Measurements from ENCODE around the gene SMARCC1. TPM values are rescaled to one million over a fixed set of nuclear protein-coding genes. Genes with fewer than 3 reads are reported as not detected.

Gene SMARCC1
- total RNA-seq, 1 experiment from 2014 or later: 168 TPM

GRCh38 chr3:47783673-47784072, 2.0 kb upstream of the SMARCC1 start:
- H3K4me3 ChIP-seq (replicated peaks in 1 of 2; ENCODE audit: low read depth in 1 of 2, low read length in 2 of 2): no peak overlapping the region
- CTCF ChIA-PET: no interaction called here
- H3K79me2 ChIP-seq (ENCODE audit: insufficient read depth, low read length): peaks cover 30% of the 10 kb centered on the region
- H3K4me1 ChIP-seq (ENCODE audit: control insufficient read depth in 1 of 2, insufficient read depth in 2 of 2, low read length in 2 of 2): peaks cover 11 to 20% of the 10 kb centered on the region in 2 experiments
- ATAC-seq (no peak), DNase-seq (ENCODE audit: low read depth, low spot score) (no peak)
- no peaks in the 10 kb centered on the region for H3K27me3 ChIP-seq (ENCODE audit: insufficient read depth, low read length)
- no peaks in the 10 kb centered on the region for H3K9me2 ChIP-seq (ENCODE audit: insufficient read depth)
- H3K27ac ChIP-seq (ENCODE audit: low read depth, low read length): no peak overlapping the region
- no TSS peak for BruUV-seq (replicated peaks)
- RAD21 ChIA-PET (ENCODE audit: low non-redundant PET in 1 of 2, low total read pairs in 2 of 2, uncharacterized antibody in 2 of 2, unreplicated experiment in 2 of 2): no interaction called here
- no peak overlapping the region for H3K9ac ChIP-seq (ENCODE audit: low read length)
- H3K9me3 ChIP-seq (ENCODE audit: control insufficient read depth in 1 of 2, insufficient read depth in 1 of 2, low read depth in 1 of 2, low read length in 2 of 2): no peaks in the 10 kb centered on the region
- no peaks in the 10 kb centered on the region for H4K20me1 ChIP-seq (ENCODE audit: insufficient read depth)
- POLR2A ChIA-PET: no interaction called here
- no peak overlapping the region for H3K4me2 ChIP-seq (ENCODE audit: low read length)
- no peak for TF ChIP-seq POLR2AphosphoS5 (IDR thresholded peaks at IDR 0.05; ENCODE audit: low read depth, low read length)
- no peak for TF ChIP-seq FOSL1 (IDR thresholded peaks at IDR 0.05; ENCODE audit: low read depth)
- TF ChIP-seq SIN3A (IDR thresholded peaks at IDR 0.05; ENCODE audit: low read depth): no peak
- TF ChIP-seq, protein P1, sequence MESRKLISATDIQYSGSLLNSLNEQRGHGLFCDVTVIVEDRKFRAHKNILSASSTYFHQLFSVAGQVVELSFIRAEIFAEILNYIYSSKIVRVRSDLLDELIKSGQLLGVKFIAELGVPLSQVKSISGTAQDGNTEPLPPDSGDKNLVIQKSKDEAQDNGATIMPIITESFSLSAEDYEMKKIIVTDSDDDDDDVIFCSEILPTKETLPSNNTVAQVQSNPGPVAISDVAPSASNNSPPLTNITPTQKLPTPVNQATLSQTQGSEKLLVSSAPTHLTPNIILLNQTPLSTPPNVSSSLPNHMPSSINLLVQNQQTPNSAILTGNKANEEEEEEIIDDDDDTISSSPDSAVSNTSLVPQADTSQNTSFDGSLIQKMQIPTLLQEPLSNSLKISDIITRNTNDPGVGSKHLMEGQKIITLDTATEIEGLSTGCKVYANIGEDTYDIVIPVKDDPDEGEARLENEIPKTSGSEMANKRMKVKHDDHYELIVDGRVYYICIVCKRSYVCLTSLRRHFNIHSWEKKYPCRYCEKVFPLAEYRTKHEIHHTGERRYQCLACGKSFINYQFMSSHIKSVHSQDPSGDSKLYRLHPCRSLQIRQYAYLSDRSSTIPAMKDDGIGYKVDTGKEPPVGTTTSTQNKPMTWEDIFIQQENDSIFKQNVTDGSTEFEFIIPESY (IDR thresholded peaks at IDR 0.05; ENCODE audit: extremely low read depth, insufficient replicate concordance, low read length): no peak
- no peak for TF ChIP-seq ZFX (IDR thresholded peaks at IDR 0.05)
- no peak for TF ChIP-seq SP1 (IDR thresholded peaks at IDR 0.05; ENCODE audit: low read depth)
- no peak for TF ChIP-seq SRF (IDR thresholded peaks at IDR 0.05; ENCODE audit: low read depth)
- H2AFZ ChIP-seq (ENCODE audit: low read depth, low read length, poor library complexity, severe bottlenecking): no peak overlapping the region
- H3K36me3 ChIP-seq (ENCODE audit: control insufficient read depth in 1 of 2, insufficient read depth in 2 of 2, low read length in 2 of 2): 0 out of 4 replicates have a peak, but pooled peaks cover 0 to 2% of the 10 kb centered on the region in 2 experiments
- intact Hi-C loops (cut with micrococcal nuclease): loop anchor here (5.0 to 10.0 kb wide), 2 partner anchors 56 to 1079 kb away; partner anchors contain the start of gene TMIE
